Muscle layer of colon (tissue), 2 donors: Measurements from ENCODE around the gene CASP2.

Experiments used
- H3K27ac ChIP-seq: one replicate; pipeline ENCODE4 v1.7.0; 2013; ENCODE audit warnings: low read depth, mild to moderate bottlenecking, low read length, moderate library complexity
- H3K27me3 ChIP-seq, 2 donors: one replicate each; pipeline ENCODE4 v1.7.0; 2013; ENCODE audit warnings: low read length in 2 of 2, mild to moderate bottlenecking in 2 of 2; ENCODE audit not compliant: insufficient read depth in 2 of 2, control insufficient read depth in 1 of 2
- H3K36me3 ChIP-seq: one replicate; pipeline ENCODE4 v1.7.0; 2013; ENCODE audit warnings: mild to moderate bottlenecking, low read length; ENCODE audit not compliant: insufficient read depth
- H3K4me1 ChIP-seq: one replicate; pipeline ENCODE4 v1.7.0; 2013; ENCODE audit warnings: mild to moderate bottlenecking, low read length; ENCODE audit not compliant: insufficient read depth
- H3K4me3 ChIP-seq, 2 donors: one replicate each; pipeline ENCODE4 v1.7.0; 2013; ENCODE audit warnings: low read length in 2 of 2, low read depth in 1 of 2, mild to moderate bottlenecking in 1 of 2, moderate library complexity in 1 of 2
- H3K9ac ChIP-seq: one replicate; pipeline ENCODE4 v1.7.0; 2013; ENCODE audit warnings: low read length
- H3K9me3 ChIP-seq: one replicate; pipeline ENCODE4 v1.7.0; 2013; ENCODE audit warnings: mild to moderate bottlenecking, low read length
- donor health status: abdominal sarcoma.
- donor health status: Adenocarcinoma of cecum.

The CASP2 gene

GRCh38 chr7:143287935-143288826 is at the start of gene CASP2:
TSS of gene CASP2 (plus strand) at chr7:143288351. CDS start at chr7:143288456, 105 bp downstream.
- H3K9me3 ChIP-seq = no peaks in the 10 kb centered on the region
- H3K27me3 ChIP-seq = no peaks in the 10 kb centered on the region
- peaks cover 24% of the 10 kb centered on the region for H3K4me1 ChIP-seq
- peaks cover 10% of the 10 kb centered on the region for H3K36me3 ChIP-seq
- H3K4me3 ChIP-seq = peak within 1 kb of the TSS; percentile 71 to 90
- peak within 1 kb of the TSS; percentile 77 for H3K27ac ChIP-seq
- peak within 1 kb of the TSS; percentile 50 for H3K9ac ChIP-seq

GRCh38 chr7:143239813-143240212 is 48.3 kb upstream of the CASP2 start:
- no peaks in the 10 kb centered on the region for H3K36me3 ChIP-seq
- H3K4me3 ChIP-seq = no peak overlapping the region
- H3K9ac ChIP-seq = peak overlapping the region; percentile 13
- H3K27me3 ChIP-seq = no peaks in the 10 kb centered on the region
- peaks cover 4% of the 10 kb centered on the region for H3K4me1 ChIP-seq
- H3K27ac ChIP-seq = no peak overlapping the region
- no peaks in the 10 kb centered on the region for H3K9me3 ChIP-seq

- Histone ChIP-seq H3K4me3 (no peak overlapping the region), H3K4me1 (peaks cover 4% of the 10 kb centered on the region), H3K27me3 (no peaks in the 10 kb centered on the region), H3K27ac (no peak overlapping the region), H3K36me3 (no peaks in the 10 kb centered on the region), H3K9me3 (no peaks in the 10 kb centered on the region), H3K9ac (peak overlapping the region; percentile 13)
These were observed 47.6 kb upstream of the CASP2 start for GRCh38 chr7:143240291-143241168.

GRCh38 chr7:143242306-143242705 is 45.8 kb upstream of the CASP2 start:
- H3K4me1 ChIP-seq = peaks cover 4% of the 10 kb centered on the region
- no peaks in the 10 kb centered on the region for H3K27me3 ChIP-seq
- no peak overlapping the region for H3K9ac ChIP-seq
- no peak overlapping the region for H3K4me3 ChIP-seq
- no peak overlapping the region for H3K27ac ChIP-seq
- no peaks in the 10 kb centered on the region for H3K36me3 ChIP-seq
- no peaks in the 10 kb centered on the region for H3K9me3 ChIP-seq

GRCh38 chr7:143243111-143243510 is 45.0 kb upstream of the CASP2 start:
- peaks cover 4% of the 10 kb centered on the region for H3K4me1 ChIP-seq

GRCh38 chr7:143243614-143244013 is 44.5 kb upstream of the CASP2 start:
- H3K4me3 ChIP-seq = no peak overlapping the region
- H3K27ac ChIP-seq = no peak overlapping the region
- no peaks in the 10 kb centered on the region for H3K9me3 ChIP-seq
- H3K27me3 ChIP-seq = no peaks in the 10 kb centered on the region
- no peak overlapping the region for H3K9ac ChIP-seq
- peaks cover 4% of the 10 kb centered on the region for H3K4me1 ChIP-seq
- no peaks in the 10 kb centered on the region for H3K36me3 ChIP-seq

More at GRCh38 chr7:143243111-143243510, 45.0 kb upstream of the CASP2 start:
- H3K27ac ChIP-seq = no peak overlapping the region
- no peaks in the 10 kb centered on the region for H3K27me3 ChIP-seq
- H3K36me3 ChIP-seq = no peaks in the 10 kb centered on the region
- no peak overlapping the region for H3K4me3 ChIP-seq
- no peak overlapping the region for H3K9ac ChIP-seq
- H3K9me3 ChIP-seq = no peaks in the 10 kb centered on the region

- Histone ChIP-seq H3K4me3 (no peak overlapping the region), H3K9me3 (no peaks in the 10 kb centered on the region), H3K36me3 (no peaks in the 10 kb centered on the region), H3K27ac (no peak overlapping the region), H3K4me1 (peaks cover 4% of the 10 kb centered on the region), H3K9ac (no peak overlapping the region), H3K27me3 (no peaks in the 10 kb centered on the region)
These were observed 43.8 kb upstream of the CASP2 start for GRCh38 chr7:143244321-143244720.

GRCh38 chr7:143245123-143245522 is 43.0 kb upstream of the CASP2 start:
- H3K4me3 ChIP-seq = no peak overlapping the region
- no peak overlapping the region for H3K27ac ChIP-seq
- no peaks in the 10 kb centered on the region for H3K9me3 ChIP-seq
- peaks cover 4% of the 10 kb centered on the region for H3K4me1 ChIP-seq
- no peaks in the 10 kb centered on the region for H3K36me3 ChIP-seq
- no peaks in the 10 kb centered on the region for H3K27me3 ChIP-seq
- no peak overlapping the region for H3K9ac ChIP-seq

- Histone ChIP-seq H3K36me3 (no peaks in the 10 kb centered on the region), H3K9ac (no peak overlapping the region), H3K9me3 (no peaks in the 10 kb centered on the region), H3K27me3 (no peaks in the 10 kb centered on the region), H3K4me3 (no peak overlapping the region), H3K27ac (no peak overlapping the region), H3K4me1 (no peaks in the 10 kb centered on the region)
These were observed 40.8 kb upstream of the CASP2 start for GRCh38 chr7:143247372-143247771.

GRCh38 chr7:143248761-143249354 is 39.3 kb upstream of the CASP2 start:
- H3K4me3 ChIP-seq = no peak overlapping the region
- H3K27ac ChIP-seq = no peak overlapping the region
- no peaks in the 10 kb centered on the region for H3K9me3 ChIP-seq
- H3K9ac ChIP-seq = no peak overlapping the region
- no peaks in the 10 kb centered on the region for H3K36me3 ChIP-seq
- H3K27me3 ChIP-seq = no peaks in the 10 kb centered on the region
- no peaks in the 10 kb centered on the region for H3K4me1 ChIP-seq

- Histone ChIP-seq H3K4me1 (no peaks in the 10 kb centered on the region), H3K27ac (no peak overlapping the region), H3K9ac (no peak overlapping the region), H3K36me3 (no peaks in the 10 kb centered on the region), H3K9me3 (no peaks in the 10 kb centered on the region), H3K4me3 (no peak overlapping the region), H3K27me3 (no peaks in the 10 kb centered on the region)
These were observed 38.0 kb upstream of the CASP2 start for GRCh38 chr7:143250199-143250598.
